ENCODE data around the gene LRRC4C. TPM values are rescaled to one million over a fixed set of nuclear protein-coding genes. Genes with fewer than 3 reads are reported as not detected.

The LRRC4C gene
- polyA plus RNA-seq, 4 donors, result 1.4 to 1.6 TPM; not detected in 2

DNA sequence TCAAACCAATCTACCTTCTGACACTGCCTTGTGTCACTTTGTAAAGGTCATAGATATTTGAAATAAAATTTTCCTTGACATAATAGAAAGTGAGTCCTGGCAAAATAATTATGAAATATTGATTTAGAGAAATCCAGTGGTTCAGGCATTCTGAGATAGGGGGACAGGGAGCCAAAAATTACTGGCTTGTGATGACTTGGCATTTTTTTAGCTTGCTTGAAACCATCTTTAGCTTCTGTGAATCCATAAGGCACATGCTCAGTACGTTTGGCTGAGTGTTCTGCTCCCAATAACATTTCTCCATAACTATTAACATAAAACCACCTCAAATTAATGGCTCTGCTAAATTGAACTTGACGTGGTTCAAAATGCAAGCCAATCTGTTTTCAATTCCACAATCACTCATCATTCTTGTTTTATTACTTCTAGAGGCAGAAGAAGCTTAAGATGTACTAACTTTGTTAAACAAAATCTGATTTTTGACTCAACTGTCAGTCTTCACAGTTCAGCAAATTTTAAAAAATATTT is 209.0 kb downstream of the LRRC4C start:
- no peak for DNase-seq
- no peak overlapping the region for H3K27ac ChIP-seq (ENCODE audit: low read depth in 1 of 3, low read length in 2 of 3)
- no peaks in the 10 kb centered on the region for H3K27me3 ChIP-seq (ENCODE audit: control insufficient read depth in 3 of 3, insufficient read depth in 3 of 3, low read length in 3 of 3)
- H3K4me1 ChIP-seq (ENCODE audit: control insufficient read depth in 3 of 3, insufficient read depth in 2 of 3, low read depth in 1 of 3, low read length in 2 of 3), result no peaks in the 10 kb centered on the region
- H3K9me3 ChIP-seq (ENCODE audit: control insufficient read depth in 2 of 2, insufficient read depth in 1 of 2, low read depth in 1 of 2, low read length in 1 of 2), result no peaks in the 10 kb centered on the region
- no peaks in the 10 kb centered on the region for H3K36me3 ChIP-seq (ENCODE audit: control insufficient read depth in 3 of 3, insufficient read depth in 2 of 3, low read depth in 1 of 3, low read length in 3 of 3)
- no peak for FAIRE-seq
- 46 to 57% (median 52%) methylated on average over 2 of the region's 2 CpGs for WGBS, 3 donors
- no peak overlapping the region for H3K4me3 ChIP-seq (ENCODE audit: low read depth in 1 of 3, low read length in 3 of 3)

- Histone ChIP-seq H3K4me1 (ENCODE audit: control insufficient read depth in 3 of 3, insufficient read depth in 2 of 3, low read depth in 1 of 3, low read length in 2 of 3) (no peaks in the 10 kb centered on the region), H3K27ac (ENCODE audit: low read depth in 1 of 3, low read length in 2 of 3) (no peak overlapping the region), H3K27me3 (ENCODE audit: control insufficient read depth in 3 of 3, insufficient read depth in 3 of 3, low read length in 3 of 3) (no peaks in the 10 kb centered on the region), H3K4me3 (ENCODE audit: low read depth in 1 of 3, low read length in 3 of 3) (no peak overlapping the region), H3K36me3 (ENCODE audit: control insufficient read depth in 3 of 3, insufficient read depth in 2 of 3, low read depth in 1 of 3, low read length in 3 of 3) (no peaks in the 10 kb centered on the region), H3K9me3 (ENCODE audit: control insufficient read depth in 2 of 2, insufficient read depth in 1 of 2, low read depth in 1 of 2, low read length in 1 of 2) (no peaks in the 10 kb centered on the region)
- DNase-seq, result no peak
- WGBS, 3 donors, result 63 to 68% (median 65%) methylated on average over 5 of the region's 5 CpGs
- no peak for FAIRE-seq
Measured at GRCh38 chr11:41247621-41248020, 211.8 kb downstream of the LRRC4C start.

GRCh38 chr11:41246399-41246745 is 213.1 kb downstream of the LRRC4C start:
- 42 to 82% (median 57%) methylated on average over 5 of the region's 5 CpGs for WGBS, 3 donors
- H3K4me3 ChIP-seq (ENCODE audit: low read depth in 1 of 3, low read length in 3 of 3), result no peak overlapping the region

GRCh38 chr11:41245704-41246398 is 213.6 kb downstream of the LRRC4C start:
- Histone ChIP-seq H3K9me3 (ENCODE audit: control insufficient read depth in 2 of 2, insufficient read depth in 1 of 2, low read depth in 1 of 2, low read length in 1 of 2) (no peaks in the 10 kb centered on the region), H3K4me1 (ENCODE audit: control insufficient read depth in 3 of 3, insufficient read depth in 2 of 3, low read depth in 1 of 3, low read length in 2 of 3) (no peaks in the 10 kb centered on the region), H3K36me3 (ENCODE audit: control insufficient read depth in 3 of 3, insufficient read depth in 2 of 3, low read depth in 1 of 3, low read length in 3 of 3) (no peaks in the 10 kb centered on the region), H3K27me3 (ENCODE audit: control insufficient read depth in 3 of 3, insufficient read depth in 3 of 3, low read length in 3 of 3) (no peaks in the 10 kb centered on the region), H3K27ac (ENCODE audit: low read depth in 1 of 3, low read length in 2 of 3) (no peak overlapping the region), H3K4me3 (ENCODE audit: low read depth in 1 of 3, low read length in 3 of 3) (no peak overlapping the region)
- FAIRE-seq (no peak), DNase-seq (no peak)
- 74 to 87% (median 83%) methylated on average over 10 of the region's 10 CpGs for WGBS, 3 donors

More at GRCh38 chr11:41246399-41246745, 213.1 kb downstream of the LRRC4C start:
- no peaks in the 10 kb centered on the region for H3K36me3 ChIP-seq (ENCODE audit: control insufficient read depth in 3 of 3, insufficient read depth in 2 of 3, low read depth in 1 of 3, low read length in 3 of 3)
- no peaks in the 10 kb centered on the region for H3K9me3 ChIP-seq (ENCODE audit: control insufficient read depth in 2 of 2, insufficient read depth in 1 of 2, low read depth in 1 of 2, low read length in 1 of 2)
- no peak overlapping the region for H3K27ac ChIP-seq (ENCODE audit: low read depth in 1 of 3, low read length in 2 of 3)
- DNase-seq, result no peak
- no peaks in the 10 kb centered on the region for H3K27me3 ChIP-seq (ENCODE audit: control insufficient read depth in 3 of 3, insufficient read depth in 3 of 3, low read length in 3 of 3)
- FAIRE-seq, result no peak
- H3K4me1 ChIP-seq (ENCODE audit: control insufficient read depth in 3 of 3, insufficient read depth in 2 of 3, low read depth in 1 of 3, low read length in 2 of 3), result no peaks in the 10 kb centered on the region

DNA sequence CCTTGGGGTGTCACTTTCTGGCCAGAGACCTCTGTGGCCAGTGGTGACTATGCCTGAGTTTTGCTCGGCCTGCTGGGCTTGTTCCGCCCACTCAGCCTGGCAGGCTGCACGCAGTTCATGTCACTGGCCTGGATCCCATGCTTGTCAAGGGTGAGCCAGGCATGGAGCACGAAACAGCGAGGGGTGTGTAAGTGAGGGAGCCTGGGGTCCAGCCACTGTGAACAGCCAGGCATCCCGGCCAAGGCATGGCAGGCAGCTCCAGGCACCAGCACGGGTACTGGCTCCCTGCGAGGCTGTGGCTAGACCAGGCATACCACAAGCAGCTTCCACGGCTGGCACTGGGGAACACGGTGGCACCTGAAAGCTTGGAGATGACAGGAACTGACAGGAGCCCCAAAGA is 214.3 kb downstream of the LRRC4C start:
- Histone ChIP-seq H3K4me3 (ENCODE audit: low read depth in 1 of 3, low read length in 3 of 3) (no peak overlapping the region), H3K9me3 (ENCODE audit: control insufficient read depth in 2 of 2, insufficient read depth in 1 of 2, low read depth in 1 of 2, low read length in 1 of 2) (no peaks in the 10 kb centered on the region), H3K36me3 (ENCODE audit: control insufficient read depth in 3 of 3, insufficient read depth in 2 of 3, low read depth in 1 of 3, low read length in 3 of 3) (no peaks in the 10 kb centered on the region), H3K27ac (ENCODE audit: low read depth in 1 of 3, low read length in 2 of 3) (no peak overlapping the region), H3K27me3 (ENCODE audit: control insufficient read depth in 3 of 3, insufficient read depth in 3 of 3, low read length in 3 of 3) (no peaks in the 10 kb centered on the region), H3K4me1 (ENCODE audit: control insufficient read depth in 3 of 3, insufficient read depth in 2 of 3, low read depth in 1 of 3, low read length in 2 of 3) (no peaks in the 10 kb centered on the region)
- DNase-seq (no peak), FAIRE-seq (no peak)
- WGBS, 3 donors, result 82 to 89% (median 86%) methylated on average over 10 of the region's 10 CpGs

DNA sequence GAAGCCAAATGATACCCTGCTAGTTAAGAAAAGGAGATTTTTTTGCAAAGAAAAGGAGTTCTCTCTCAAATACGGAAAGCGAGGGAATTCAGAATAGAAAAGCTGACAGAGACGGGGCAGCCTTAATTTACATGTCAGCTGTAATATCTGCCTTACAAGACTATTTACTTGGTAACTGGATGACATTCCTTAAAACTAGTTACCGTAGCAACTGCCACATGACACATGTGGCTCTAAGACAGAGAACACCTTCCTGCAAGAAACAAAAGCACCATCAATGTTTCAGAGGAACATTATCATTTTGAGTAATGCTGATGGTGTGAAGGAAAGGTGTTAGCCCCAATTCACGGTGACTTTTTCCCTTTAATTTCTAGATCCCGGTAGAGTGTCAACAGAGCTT is 222.1 kb downstream of the LRRC4C start:
- no peaks in the 10 kb centered on the region for H3K9me3 ChIP-seq (ENCODE audit: control insufficient read depth in 2 of 2, insufficient read depth in 1 of 2, low read depth in 1 of 2, low read length in 1 of 2)
- H3K27me3 ChIP-seq (ENCODE audit: control insufficient read depth in 3 of 3, insufficient read depth in 3 of 3, low read length in 3 of 3), result no peaks in the 10 kb centered on the region
- 27 to 45% (median 31%) methylated on average over 6 of the region's 6 CpGs for WGBS, 3 donors
- no peaks in the 10 kb centered on the region for H3K4me1 ChIP-seq (ENCODE audit: control insufficient read depth in 3 of 3, insufficient read depth in 2 of 3, low read depth in 1 of 3, low read length in 2 of 3)
- DNase-seq (no peak), FAIRE-seq (no peak)
- no peak overlapping the region for H3K4me3 ChIP-seq (ENCODE audit: low read depth in 1 of 3, low read length in 3 of 3)
- H3K27ac ChIP-seq (ENCODE audit: low read depth in 1 of 3, low read length in 2 of 3), result no peak overlapping the region
- no peaks in the 10 kb centered on the region for H3K36me3 ChIP-seq (ENCODE audit: control insufficient read depth in 3 of 3, insufficient read depth in 2 of 3, low read depth in 1 of 3, low read length in 3 of 3)

GRCh38 chr11:41235668-41236067 is 223.8 kb downstream of the LRRC4C start:
- H3K36me3 ChIP-seq (ENCODE audit: control insufficient read depth in 3 of 3, insufficient read depth in 2 of 3, low read depth in 1 of 3, low read length in 3 of 3), result no peaks in the 10 kb centered on the region
- no peaks in the 10 kb centered on the region for H3K9me3 ChIP-seq (ENCODE audit: control insufficient read depth in 2 of 2, insufficient read depth in 1 of 2, low read depth in 1 of 2, low read length in 1 of 2)
- H3K4me1 ChIP-seq (ENCODE audit: control insufficient read depth in 3 of 3, insufficient read depth in 2 of 3, low read depth in 1 of 3, low read length in 2 of 3), result no peaks in the 10 kb centered on the region
- DNase-seq (no peak), FAIRE-seq (no peak)
- H3K4me3 ChIP-seq (ENCODE audit: low read depth in 1 of 3, low read length in 3 of 3), result no peak overlapping the region
- WGBS, 3 donors, result 73 to 78% (median 74%) methylated on average over 1 of the region's 1 CpG
- H3K27me3 ChIP-seq (ENCODE audit: control insufficient read depth in 3 of 3, insufficient read depth in 3 of 3, low read length in 3 of 3), result no peaks in the 10 kb centered on the region
- no peak overlapping the region for H3K27ac ChIP-seq (ENCODE audit: low read depth in 1 of 3, low read length in 2 of 3)

- Histone ChIP-seq H3K27ac (ENCODE audit: low read depth in 1 of 3, low read length in 2 of 3) (no peak overlapping the region), H3K4me1 (ENCODE audit: control insufficient read depth in 3 of 3, insufficient read depth in 2 of 3, low read depth in 1 of 3, low read length in 2 of 3) (no peaks in the 10 kb centered on the region), H3K27me3 (ENCODE audit: control insufficient read depth in 3 of 3, insufficient read depth in 3 of 3, low read length in 3 of 3) (no peaks in the 10 kb centered on the region), H3K9me3 (ENCODE audit: control insufficient read depth in 2 of 2, insufficient read depth in 1 of 2, low read depth in 1 of 2, low read length in 1 of 2) (no peaks in the 10 kb centered on the region), H3K36me3 (ENCODE audit: control insufficient read depth in 3 of 3, insufficient read depth in 2 of 3, low read depth in 1 of 3, low read length in 3 of 3) (no peaks in the 10 kb centered on the region), H3K4me3 (ENCODE audit: low read depth in 1 of 3, low read length in 3 of 3) (no peak overlapping the region)
- FAIRE-seq, result no peak
- 66 to 79% (median 72%) methylated on average over 3 of the region's 3 CpGs for WGBS, 3 donors
- DNase-seq, result no peak
Measured at GRCh38 chr11:41225856-41226633, 233.4 kb downstream of the LRRC4C start.

Data from small intestine (tissue), 7 donors.